Measurements from ENCODE around the gene RNU6-1. TPM values are rescaled to one million over a fixed set of nuclear protein-coding genes. Genes with fewer than 3 reads are reported as not detected.

Gene RNU6-1
- polyA plus RNA-seq (2013, experiment 1 of 2; ENCODE audit: insufficient read length) = not detected
- not detected for polyA plus RNA-seq (2013, experiment 2 of 2; ENCODE audit: insufficient read length)

GRCh38 chr15:67839929-67840748, at the start of gene RNU6-1:
Gene RNU6-1 (minus strand): TSS chr15:67840045.
- peak; percentile 93 for DNase-seq

- DNase-seq = no peak
Observed at GRCh38 chr15:67887776-67888175, 47.9 kb upstream of the RNU6-1 start.

GRCh38 chr15:67885861-67886260, 46.0 kb upstream of the RNU6-1 start:
- DNase-seq = no peak

- DNase-seq = no peak
Observed at GRCh38 chr15:67885175-67885523, 45.3 kb upstream of the RNU6-1 start.

- peak; percentile 66 for DNase-seq
Observed at GRCh38 chr15:67884514-67885174, 44.8 kb upstream of the RNU6-1 start.

- no peak for DNase-seq
Observed at GRCh38 chr15:67884009-67884408, 44.2 kb upstream of the RNU6-1 start.

- no peak for DNase-seq
Observed at GRCh38 chr15:67883234-67883773, 43.5 kb upstream of the RNU6-1 start.

- no peak for DNase-seq
Observed at GRCh38 chr15:67882487-67883233, 42.8 kb upstream of the RNU6-1 start.

- DNase-seq = no peak
Observed at GRCh38 chr15:67880651-67881182, 40.9 kb upstream of the RNU6-1 start.

- no peak for DNase-seq
Observed at GRCh38 chr15:67879440-67880129, 39.7 kb upstream of the RNU6-1 start.

GRCh38 chr15:67878712-67879206, 38.9 kb upstream of the RNU6-1 start:
- no peak for DNase-seq

GRCh38 chr15:67873777-67874176, 33.9 kb upstream of the RNU6-1 start:
- no peak for DNase-seq

GRCh38 chr15:67870868-67871408, 31.1 kb upstream of the RNU6-1 start:
- DNase-seq = no peak

GRCh38 chr15:67869701-67870100, 29.9 kb upstream of the RNU6-1 start:
- no peak for DNase-seq

GRCh38 chr15:67865766-67866165, 25.9 kb upstream of the RNU6-1 start:
- DNase-seq = no peak

GRCh38 chr15:67865331-67865730, 25.5 kb upstream of the RNU6-1 start:
- peak; percentile 53 for DNase-seq

- DNase-seq = peak; percentile 79
Observed at GRCh38 chr15:67863442-67863987, 23.7 kb upstream of the RNU6-1 start.

- no peak for DNase-seq
Observed at GRCh38 chr15:67862750-67863441, 23.1 kb upstream of the RNU6-1 start.

GRCh38 chr15:67861983-67862382, 22.1 kb upstream of the RNU6-1 start:
- no peak for DNase-seq

- no peak for DNase-seq
Observed at GRCh38 chr15:67859331-67859946, 19.6 kb upstream of the RNU6-1 start.
